HG03520 (cell line): ENCODE results near the gene CADM2.
"Not testable (repeated sequence)": the region's sequence is repeated elsewhere in the genome, so short reads cannot be mapped to it uniquely, and the experiment has no call there.

Experiments used
- ATAC-seq: cut with Tn5 transposase; IDR thresholded peaks from one replicate; pipeline ENCODE4 v1.9.1; 2021; ENCODE audit warnings: mild to moderate bottlenecking, moderate library complexity; ENCODE audit not compliant: unreplicated experiment

CADM2 gene

GRCh38 chr3:84958495-84959469 lies at the start of gene CADM2:
Gene CADM2 (plus strand): TSS chr3:84958989.
- peak; percentile 96 for ATAC-seq

DNA sequence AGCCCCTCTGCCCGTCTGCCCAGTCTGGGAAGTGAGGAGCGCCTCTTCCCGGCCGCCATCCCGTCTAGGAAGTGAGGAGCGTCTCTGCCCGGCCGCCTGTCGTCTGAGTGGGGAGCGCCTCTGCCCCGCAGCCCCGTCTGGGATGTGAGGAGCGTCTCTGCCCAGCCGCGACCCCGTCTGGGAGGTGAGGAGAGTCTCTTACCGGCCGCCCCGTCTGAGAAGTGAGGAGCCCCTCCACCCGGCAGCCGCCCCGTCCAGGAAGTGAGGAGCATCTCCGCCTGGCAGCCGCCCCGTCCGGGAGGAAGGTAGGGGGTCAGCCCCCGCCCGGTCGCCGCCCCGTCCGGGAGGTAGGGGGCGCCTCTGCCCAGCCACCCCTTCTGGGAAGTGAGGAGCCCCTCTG lies 40.2 kb upstream of the CADM2 start:
- not testable (repeated sequence) for ATAC-seq

GRCh38 chr3:84922682-84923081 lies 36.1 kb upstream of the CADM2 start:
- ATAC-seq = no peak

DNA sequence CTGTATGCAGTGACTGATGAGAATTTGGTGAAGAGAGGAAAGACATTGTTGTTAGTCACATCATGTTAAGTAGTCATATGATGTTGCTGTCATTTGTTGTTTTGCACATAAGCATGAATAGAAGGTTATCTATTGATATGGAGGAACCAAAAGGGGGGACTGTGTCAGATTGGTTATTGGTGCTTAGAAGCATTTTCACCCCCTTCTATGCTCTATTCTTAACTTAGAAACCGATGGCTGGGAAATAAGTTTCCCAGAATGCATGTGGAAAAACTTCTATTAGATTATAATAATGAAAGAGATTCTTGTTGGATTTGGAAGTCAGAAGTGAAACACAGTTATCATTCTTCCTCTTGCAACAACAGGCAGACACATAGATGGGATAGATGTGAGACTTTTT lies 33.2 kb upstream of the CADM2 start:
- no peak for ATAC-seq

DNA sequence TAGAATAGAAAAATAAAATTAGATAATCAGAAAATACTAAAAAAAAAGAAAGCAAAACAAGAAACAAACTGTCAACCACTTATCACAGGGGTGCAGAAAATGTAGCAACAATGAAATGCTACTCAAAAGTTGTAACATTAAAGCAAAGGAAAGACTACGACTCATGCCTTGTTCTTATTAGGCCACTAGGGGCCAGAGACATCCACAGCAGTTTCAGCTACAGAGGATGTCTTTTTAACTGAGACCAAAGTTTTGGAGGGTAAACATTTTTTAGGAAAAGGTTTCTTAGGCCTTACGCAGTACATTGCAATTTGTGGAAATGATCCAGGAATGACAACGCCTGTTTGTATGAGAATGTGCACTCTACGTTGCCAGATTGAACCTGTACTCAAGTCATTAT lies 15.4 kb upstream of the CADM2 start:
- no peak for ATAC-seq

GRCh38 chr3:84946240-84946639 lies 12.5 kb upstream of the CADM2 start:
- no peak for ATAC-seq

- ATAC-seq = no peak
Observed at GRCh38 chr3:84959470-84960271, 882 bp downstream of the CADM2 start.

DNA sequence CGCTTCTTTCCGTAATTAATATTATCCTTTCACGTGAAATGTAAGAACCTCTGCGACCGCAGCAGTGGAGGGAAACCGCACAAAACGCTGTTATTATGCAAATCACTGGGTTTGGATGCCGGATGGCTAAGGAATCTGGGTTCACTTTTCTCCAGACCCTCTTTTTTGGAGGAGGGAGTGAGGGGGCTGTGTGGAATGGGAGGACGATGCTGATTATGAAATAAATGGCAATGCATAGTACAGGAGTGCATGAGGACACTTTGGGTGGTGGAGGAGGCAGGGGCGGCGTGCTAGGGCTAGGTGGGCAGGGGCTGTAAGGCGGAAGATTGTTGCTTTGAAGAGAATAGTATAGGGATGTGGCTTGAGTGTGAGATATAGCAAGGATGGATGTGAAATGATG lies 1.8 kb downstream of the CADM2 start:
- ATAC-seq = no peak

DNA sequence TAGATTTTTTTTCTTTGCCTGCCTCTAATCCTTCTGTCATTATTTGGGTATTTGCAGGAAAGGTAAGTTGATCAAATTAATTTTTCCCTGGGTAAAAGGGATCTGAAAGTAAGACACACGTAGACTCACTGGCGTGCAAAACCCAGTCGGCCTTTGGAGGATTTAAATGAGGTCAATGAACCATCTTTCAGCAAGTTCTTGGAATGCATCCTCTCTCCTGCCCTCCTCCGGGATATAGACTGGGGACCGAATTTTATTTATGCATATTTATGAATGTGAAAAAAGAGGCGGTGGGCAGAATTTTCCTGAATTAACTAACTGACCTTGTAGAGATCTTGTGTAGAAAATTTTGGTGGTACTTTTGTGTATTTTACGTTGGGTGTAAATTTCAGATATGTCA lies 2.2 kb downstream of the CADM2 start:
- ATAC-seq = no peak

DNA sequence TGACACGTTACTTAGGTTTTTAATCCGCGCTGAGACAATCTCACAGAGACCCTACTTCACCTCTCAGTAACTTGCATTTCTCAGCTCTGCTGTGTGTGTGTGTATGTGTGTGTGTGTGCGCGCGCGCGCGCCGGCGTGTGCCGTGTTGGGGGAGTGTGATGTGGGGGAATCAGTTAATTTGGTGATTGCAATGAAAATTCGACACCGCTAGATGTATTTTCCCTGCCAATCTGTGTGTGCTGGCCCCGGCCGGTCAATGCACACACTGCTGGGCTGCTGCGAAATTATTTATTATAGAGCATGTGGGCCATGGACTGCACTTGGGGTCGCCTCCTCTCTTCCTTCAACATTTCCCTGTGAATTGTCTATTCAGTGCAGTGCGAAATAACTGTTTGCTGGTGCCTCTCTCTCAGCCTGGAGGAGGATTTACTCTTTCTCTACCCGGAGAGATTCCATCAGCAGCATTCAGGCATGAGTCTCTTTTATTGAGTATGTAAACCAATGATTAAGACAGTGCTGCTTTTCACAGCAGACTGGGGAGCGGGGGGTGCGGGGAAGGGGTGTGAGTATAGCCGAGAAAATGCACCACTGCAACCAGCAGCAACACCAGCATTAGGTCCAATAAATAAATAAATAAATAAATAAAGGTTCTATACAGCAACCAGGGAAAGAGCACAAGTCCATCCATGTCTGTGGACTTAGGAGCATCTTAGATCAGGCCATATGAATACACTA lies 2.9 kb downstream of the CADM2 start:
- ATAC-seq = no peak

GRCh38 chr3:84962415-84962814 lies 3.6 kb downstream of the CADM2 start:
- ATAC-seq = no peak

GRCh38 chr3:84963137-84963536 lies 4.3 kb downstream of the CADM2 start:
- no peak for ATAC-seq

DNA sequence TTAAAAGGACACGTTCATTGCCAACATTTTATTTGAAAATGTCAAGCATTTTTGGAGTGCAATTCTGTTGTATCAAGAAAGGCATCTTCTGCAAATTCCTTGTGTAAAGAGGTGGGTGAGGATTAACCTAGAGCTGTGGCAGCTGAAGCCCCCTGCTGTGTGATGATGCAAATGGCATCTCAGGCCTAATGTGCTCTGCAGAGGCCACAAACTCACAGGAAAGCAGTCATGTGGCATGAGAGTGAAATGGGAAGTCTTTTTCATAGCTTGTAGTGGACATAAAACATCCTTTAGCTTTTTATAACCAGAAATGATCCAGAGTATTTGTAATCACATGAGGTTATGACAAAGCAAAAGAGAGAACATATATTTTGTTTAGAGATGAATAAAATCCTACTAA lies 6.4 kb downstream of the CADM2 start:
- ATAC-seq = no peak

DNA sequence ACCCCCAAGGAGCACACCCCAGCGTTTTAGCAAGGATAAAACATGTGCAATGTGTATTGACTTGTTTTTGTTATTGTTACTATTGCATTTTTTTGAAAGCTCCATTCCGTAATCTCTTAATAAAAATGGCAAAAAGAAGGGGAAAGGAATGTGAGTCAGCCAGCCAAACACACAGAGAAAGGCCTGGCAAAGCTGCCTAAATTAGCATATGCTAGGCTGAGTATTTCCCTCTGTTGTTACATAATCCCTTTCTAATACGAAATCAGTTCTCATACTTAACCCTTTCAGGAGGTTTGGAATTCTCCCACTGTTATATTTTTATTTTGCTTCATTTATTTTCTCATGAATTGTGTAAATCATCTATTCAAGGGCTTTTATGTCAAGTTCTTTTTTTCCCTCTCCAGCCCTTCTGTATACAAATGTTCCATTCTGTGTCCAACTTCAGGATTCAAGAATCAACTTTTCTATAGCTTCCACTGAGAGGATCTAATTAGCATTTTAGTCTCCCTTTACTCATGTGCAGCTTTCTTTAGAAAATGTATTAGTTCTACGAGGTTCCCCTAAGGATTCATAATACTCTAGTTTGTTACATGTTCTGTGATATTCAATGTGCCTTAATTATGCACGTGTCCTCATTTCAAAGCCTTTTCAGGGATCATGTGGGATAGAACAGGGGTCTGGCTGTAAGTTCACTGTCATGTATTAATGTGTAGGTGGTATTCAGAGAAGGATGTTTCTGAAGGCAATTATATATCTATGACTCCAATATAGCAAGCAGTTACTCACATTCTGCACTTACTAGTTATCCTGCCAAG lies 9.2 kb downstream of the CADM2 start:
- no peak for ATAC-seq

GRCh38 chr3:84968701-84969235 lies 10.0 kb downstream of the CADM2 start:
- no peak for ATAC-seq

GRCh38 chr3:84974347-84974746 lies 15.6 kb downstream of the CADM2 start:
- no peak for ATAC-seq

GRCh38 chr3:84977021-84977420 lies 18.2 kb downstream of the CADM2 start:
- ATAC-seq = no peak

- no peak for ATAC-seq
Observed at GRCh38 chr3:84978843-84979242, 20.1 kb downstream of the CADM2 start.

DNA sequence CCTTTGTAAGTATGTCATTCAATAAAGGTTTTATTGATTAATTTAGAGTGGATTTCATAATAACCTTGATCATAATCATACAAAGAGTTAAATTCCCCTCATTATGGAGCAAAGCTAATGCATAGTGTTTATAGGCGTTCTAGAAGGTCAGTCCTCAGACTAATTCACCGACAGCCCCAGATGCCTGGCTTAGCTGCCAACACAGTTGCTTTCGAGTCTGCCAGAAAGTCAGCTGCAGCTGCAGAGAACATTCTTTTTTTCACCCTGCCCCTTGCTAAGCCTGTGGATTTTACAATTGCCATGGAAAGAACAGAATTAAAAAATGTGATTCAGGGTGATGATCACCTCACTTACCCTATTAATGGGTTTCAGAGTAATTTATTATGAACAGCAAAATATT lies 21.2 kb downstream of the CADM2 start:
- ATAC-seq = no peak

DNA sequence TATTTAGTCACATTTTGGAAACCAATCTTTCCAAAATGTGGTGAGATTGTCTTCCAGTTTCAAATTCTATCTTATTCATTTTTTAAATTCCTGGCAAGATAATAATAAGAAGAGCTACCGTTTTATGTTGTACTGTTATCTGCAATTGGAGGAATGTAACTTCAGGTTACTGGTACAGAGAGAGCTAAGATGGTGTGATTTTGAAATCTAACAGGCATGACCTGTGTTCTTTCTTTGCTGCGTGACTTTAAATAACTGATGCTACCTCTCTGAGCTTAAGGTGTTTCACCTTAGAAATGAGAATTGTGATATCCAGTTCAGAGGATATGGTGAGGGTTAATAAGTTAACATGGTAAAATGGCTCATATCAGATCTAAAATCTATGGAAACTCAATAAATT lies 21.7 kb downstream of the CADM2 start:
- ATAC-seq = no peak
